Measurements from ENCODE around the gene WTAP. TPM values are rescaled to one million over a fixed set of nuclear protein-coding genes. Genes with fewer than 3 reads are reported as not detected.
A peak's percentile ranks its signal among the peaks of the same experiment; 100 is the strongest.
"Not testable (repeated sequence)": the region's sequence is repeated elsewhere in the genome, so short reads cannot be mapped to it uniquely, and the experiment has no call there.

The WTAP gene
- total RNA-seq, 1 experiment from 2014 or later: 114 TPM

DNA sequence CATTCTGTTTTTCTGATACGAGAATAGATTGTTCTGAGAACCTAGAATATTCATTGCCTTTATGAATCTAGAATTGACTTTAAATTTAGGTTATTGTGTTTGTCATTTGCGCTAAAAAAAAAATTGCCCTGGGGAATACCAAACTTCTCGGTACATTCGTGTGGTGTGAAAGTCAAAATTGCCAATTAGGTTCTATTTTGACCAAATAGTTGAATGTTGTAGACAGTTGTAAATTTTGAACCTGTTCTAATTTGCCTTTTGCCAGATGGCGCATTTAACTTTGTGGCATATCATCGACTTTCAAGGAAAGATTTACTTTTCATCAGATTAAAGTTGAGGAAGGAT, 3.0 kb downstream of the WTAP start:
- ChIA-PET CTCF (no interaction called here), POLR2A (no interaction called here)
- Mint-ChIP-seq H3K9me3 (ENCODE audit: unreplicated experiment) (no peaks in the 10 kb centered on the region), H3K27me3 (ENCODE audit: insufficient read depth, unreplicated experiment) (no peaks in the 10 kb centered on the region), H3K27ac (ENCODE audit: unreplicated experiment) (no peak overlapping the region), H3K4me1 (ENCODE audit: low read depth, unreplicated experiment) (no peaks in the 10 kb centered on the region), H3K36me3 (ENCODE audit: insufficient read depth, unreplicated experiment) (peaks cover 51% of the 10 kb centered on the region), H3K4me3 (ENCODE audit: unreplicated experiment) (no peak overlapping the region)
- intact Hi-C loops (cut with micrococcal nuclease; ENCODE audit: unreplicated experiment): no loop called here
- TF ChIP-seq, protein P1, sequence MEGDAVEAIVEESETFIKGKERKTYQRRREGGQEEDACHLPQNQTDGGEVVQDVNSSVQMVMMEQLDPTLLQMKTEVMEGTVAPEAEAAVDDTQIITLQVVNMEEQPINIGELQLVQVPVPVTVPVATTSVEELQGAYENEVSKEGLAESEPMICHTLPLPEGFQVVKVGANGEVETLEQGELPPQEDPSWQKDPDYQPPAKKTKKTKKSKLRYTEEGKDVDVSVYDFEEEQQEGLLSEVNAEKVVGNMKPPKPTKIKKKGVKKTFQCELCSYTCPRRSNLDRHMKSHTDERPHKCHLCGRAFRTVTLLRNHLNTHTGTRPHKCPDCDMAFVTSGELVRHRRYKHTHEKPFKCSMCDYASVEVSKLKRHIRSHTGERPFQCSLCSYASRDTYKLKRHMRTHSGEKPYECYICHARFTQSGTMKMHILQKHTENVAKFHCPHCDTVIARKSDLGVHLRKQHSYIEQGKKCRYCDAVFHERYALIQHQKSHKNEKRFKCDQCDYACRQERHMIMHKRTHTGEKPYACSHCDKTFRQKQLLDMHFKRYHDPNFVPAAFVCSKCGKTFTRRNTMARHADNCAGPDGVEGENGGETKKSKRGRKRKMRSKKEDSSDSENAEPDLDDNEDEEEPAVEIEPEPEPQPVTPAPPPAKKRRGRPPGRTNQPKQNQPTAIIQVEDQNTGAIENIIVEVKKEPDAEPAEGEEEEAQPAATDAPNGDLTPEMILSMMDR (IDR thresholded peaks at IDR 0.05; ENCODE audit: insufficient read depth in 1 of 2, low read depth in 1 of 2, low read length in 1 of 2, severe bottlenecking in 1 of 2, unreplicated experiment in 1 of 2): no peak
- H3K9me3 ChIP-seq: no peaks in the 10 kb centered on the region
- no peak overlapping the region for H3K4me3 ChIP-seq (ENCODE audit: low read depth, low read length)
- H3K27me3 ChIP-seq (replicated peaks; ENCODE audit: control insufficient read depth, insufficient read depth, low read length): no peaks in the 10 kb centered on the region
- BruUV-seq (replicated peaks): no TSS peak
- H3K36me3 ChIP-seq (ENCODE audit: control insufficient read depth, insufficient read depth, low read length): peaks cover 1% of the 10 kb centered on the region; the same call in 1 of the 2 replicates
- H3K4me1 ChIP-seq: peaks cover 3% of the 10 kb centered on the region; the same call in 1 of the 2 replicates
- DNase-seq: no peak

- H3K36me3 ChIP-seq (ENCODE audit: control insufficient read depth, insufficient read depth, low read length); H3K9me3 Mint-ChIP-seq (ENCODE audit: unreplicated experiment); H3K9me3 ChIP-seq; intact Hi-C loops (cut with micrococcal nuclease; ENCODE audit: unreplicated experiment); H3K27me3 ChIP-seq (replicated peaks; ENCODE audit: control insufficient read depth, insufficient read depth, low read length); DNase-seq; H3K4me1 Mint-ChIP-seq (ENCODE audit: low read depth, unreplicated experiment); H3K27me3 Mint-ChIP-seq (ENCODE audit: insufficient read depth, unreplicated experiment); H3K4me1 ChIP-seq; BruUV-seq (replicated peaks); H3K4me3 ChIP-seq (ENCODE audit: low read depth, low read length); POLR2A ChIA-PET; CTCF ChIA-PET; H3K4me3 Mint-ChIP-seq (ENCODE audit: unreplicated experiment): not testable (repeated sequence)
- Mint-ChIP-seq H3K27ac (ENCODE audit: unreplicated experiment) (peak overlapping the region; percentile 51), H3K36me3 (ENCODE audit: insufficient read depth, unreplicated experiment) (peaks cover 37% of the 10 kb centered on the region)
These were observed 5.2 kb downstream of the WTAP start for GRCh38 chr6:159732550-159732949.

- H3K9me3 ChIP-seq; H3K27ac Mint-ChIP-seq (ENCODE audit: unreplicated experiment); intact Hi-C loops (cut with micrococcal nuclease; ENCODE audit: unreplicated experiment); H3K9me3 Mint-ChIP-seq (ENCODE audit: unreplicated experiment); DNase-seq; BruUV-seq (replicated peaks); H3K4me3 Mint-ChIP-seq (ENCODE audit: unreplicated experiment); H3K27me3 Mint-ChIP-seq (ENCODE audit: insufficient read depth, unreplicated experiment); CTCF ChIA-PET; H3K4me1 ChIP-seq; H3K27me3 ChIP-seq (replicated peaks; ENCODE audit: control insufficient read depth, insufficient read depth, low read length); POLR2A ChIA-PET; H3K36me3 ChIP-seq (ENCODE audit: control insufficient read depth, insufficient read depth, low read length); H3K4me1 Mint-ChIP-seq (ENCODE audit: low read depth, unreplicated experiment); H3K4me3 ChIP-seq (ENCODE audit: low read depth, low read length): not testable (repeated sequence)
- H3K36me3 Mint-ChIP-seq (ENCODE audit: insufficient read depth, unreplicated experiment): peaks cover 28% of the 10 kb centered on the region
These were observed 6.1 kb downstream of the WTAP start for GRCh38 chr6:159733395-159733794.

DNA sequence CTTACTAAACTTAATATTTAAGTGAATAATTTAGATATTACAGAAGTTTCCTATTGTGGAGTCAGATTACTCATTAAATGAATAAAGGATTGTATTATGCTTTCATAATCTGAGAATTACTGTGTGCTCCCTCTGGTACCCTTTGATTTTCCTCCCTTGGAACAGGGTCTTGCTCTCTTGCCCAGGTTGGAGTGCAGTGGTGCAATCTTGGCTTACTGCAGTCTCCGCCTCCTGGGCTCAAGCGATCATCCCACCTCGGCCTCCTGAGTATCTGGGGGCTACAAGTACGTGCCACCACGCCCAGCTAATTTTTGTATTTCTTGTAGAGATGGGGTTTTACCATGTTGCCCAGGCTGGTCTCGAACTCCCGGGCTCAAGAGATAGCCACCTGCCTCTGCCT, 9.6 kb downstream of the WTAP start:
- H3K36me3 Mint-ChIP-seq (ENCODE audit: insufficient read depth, unreplicated experiment): peaks cover 38% of the 10 kb centered on the region
- intact Hi-C loops (cut with micrococcal nuclease; ENCODE audit: unreplicated experiment): no loop called here

More for the DNA sequence above, 9.6 kb downstream of the WTAP start:
- Mint-ChIP-seq H3K4me3 (ENCODE audit: unreplicated experiment) (no peak overlapping the region), H3K4me1 (ENCODE audit: low read depth, unreplicated experiment) (no peaks in the 10 kb centered on the region), H3K27ac (ENCODE audit: unreplicated experiment) (no peak overlapping the region), H3K27me3 (ENCODE audit: insufficient read depth, unreplicated experiment) (no peaks in the 10 kb centered on the region), H3K9me3 (ENCODE audit: unreplicated experiment) (no peaks in the 10 kb centered on the region)
- BruUV-seq (replicated peaks): no TSS peak
- no peak for DNase-seq
- no peaks in the 10 kb centered on the region for H3K9me3 ChIP-seq
- H3K36me3 ChIP-seq (ENCODE audit: control insufficient read depth, insufficient read depth, low read length): no peaks in the 10 kb centered on the region
- TF ChIP-seq, protein P1 (IDR thresholded peaks at IDR 0.05; ENCODE audit: insufficient read depth in 1 of 2, low read depth in 1 of 2, low read length in 1 of 2, severe bottlenecking in 1 of 2, unreplicated experiment in 1 of 2): no peak
- no peaks in the 10 kb centered on the region for H3K4me1 ChIP-seq
- ChIA-PET CTCF (no interaction called here), POLR2A (no interaction called here)
- no peak overlapping the region for H3K4me3 ChIP-seq (ENCODE audit: low read depth, low read length)
- no peaks in the 10 kb centered on the region for H3K27me3 ChIP-seq (replicated peaks; ENCODE audit: control insufficient read depth, insufficient read depth, low read length)

All from Caco-2 (cell line).